ENCODE data around the gene LIPG. TPM values are rescaled to one million over a fixed set of nuclear protein-coding genes. Genes with fewer than 3 reads are reported as not detected.
A peak's percentile ranks its signal among the peaks of the same experiment; 100 is the strongest.

LIPG gene
- total RNA-seq, 2 donors from 2014 or later: 0.52 to 0.66 TPM

DNA sequence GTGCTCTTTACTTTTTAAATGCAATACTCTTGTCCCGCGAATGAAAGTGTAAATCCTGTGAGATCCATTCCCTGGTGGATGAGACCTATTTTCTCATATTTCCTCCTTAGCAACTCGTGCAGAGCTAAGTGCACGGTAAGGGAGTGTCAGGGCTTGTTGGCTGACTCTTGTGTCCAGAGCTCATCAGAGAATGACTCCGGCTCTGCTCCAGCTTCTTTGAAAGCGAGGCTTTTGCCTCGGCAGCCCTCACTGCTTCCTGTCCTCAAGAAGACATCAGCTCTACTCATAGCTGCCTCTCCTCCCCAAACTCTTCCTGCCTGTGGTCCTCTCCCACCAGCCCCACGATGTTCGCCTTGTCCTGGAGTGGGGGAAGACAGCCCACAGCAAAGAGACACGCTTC, 70.7 kb downstream of the LIPG start:
- H3K4me3 ChIP-seq: no peak overlapping the region
- intact Hi-C loops (cut with DNase I): no loop called here
- H3K36me3 ChIP-seq (replicated peaks in 1 of 2; ENCODE audit: insufficient read depth in 1 of 2, low read depth in 2 of 2): no peaks in the 10 kb centered on the region
- DNase-seq: no peak
- 74 to 86% methylated on average over 10 of the region's 10 CpGs for WGBS, 2 donors
- H3K9me3 ChIP-seq: no peaks in the 10 kb centered on the region
- no peak for TF ChIP-seq POLR2A (IDR thresholded peaks at IDR 0.05)
- TF ChIP-seq, protein P1, sequence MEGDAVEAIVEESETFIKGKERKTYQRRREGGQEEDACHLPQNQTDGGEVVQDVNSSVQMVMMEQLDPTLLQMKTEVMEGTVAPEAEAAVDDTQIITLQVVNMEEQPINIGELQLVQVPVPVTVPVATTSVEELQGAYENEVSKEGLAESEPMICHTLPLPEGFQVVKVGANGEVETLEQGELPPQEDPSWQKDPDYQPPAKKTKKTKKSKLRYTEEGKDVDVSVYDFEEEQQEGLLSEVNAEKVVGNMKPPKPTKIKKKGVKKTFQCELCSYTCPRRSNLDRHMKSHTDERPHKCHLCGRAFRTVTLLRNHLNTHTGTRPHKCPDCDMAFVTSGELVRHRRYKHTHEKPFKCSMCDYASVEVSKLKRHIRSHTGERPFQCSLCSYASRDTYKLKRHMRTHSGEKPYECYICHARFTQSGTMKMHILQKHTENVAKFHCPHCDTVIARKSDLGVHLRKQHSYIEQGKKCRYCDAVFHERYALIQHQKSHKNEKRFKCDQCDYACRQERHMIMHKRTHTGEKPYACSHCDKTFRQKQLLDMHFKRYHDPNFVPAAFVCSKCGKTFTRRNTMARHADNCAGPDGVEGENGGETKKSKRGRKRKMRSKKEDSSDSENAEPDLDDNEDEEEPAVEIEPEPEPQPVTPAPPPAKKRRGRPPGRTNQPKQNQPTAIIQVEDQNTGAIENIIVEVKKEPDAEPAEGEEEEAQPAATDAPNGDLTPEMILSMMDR (IDR thresholded peaks at IDR 0.05): no peak
- no peak overlapping the region for H3K27ac ChIP-seq
- H3K4me1 ChIP-seq: peaks cover 20% of the 10 kb centered on the region
- H3K27me3 ChIP-seq: no peaks in the 10 kb centered on the region
- ATAC-seq: no peak

DNA sequence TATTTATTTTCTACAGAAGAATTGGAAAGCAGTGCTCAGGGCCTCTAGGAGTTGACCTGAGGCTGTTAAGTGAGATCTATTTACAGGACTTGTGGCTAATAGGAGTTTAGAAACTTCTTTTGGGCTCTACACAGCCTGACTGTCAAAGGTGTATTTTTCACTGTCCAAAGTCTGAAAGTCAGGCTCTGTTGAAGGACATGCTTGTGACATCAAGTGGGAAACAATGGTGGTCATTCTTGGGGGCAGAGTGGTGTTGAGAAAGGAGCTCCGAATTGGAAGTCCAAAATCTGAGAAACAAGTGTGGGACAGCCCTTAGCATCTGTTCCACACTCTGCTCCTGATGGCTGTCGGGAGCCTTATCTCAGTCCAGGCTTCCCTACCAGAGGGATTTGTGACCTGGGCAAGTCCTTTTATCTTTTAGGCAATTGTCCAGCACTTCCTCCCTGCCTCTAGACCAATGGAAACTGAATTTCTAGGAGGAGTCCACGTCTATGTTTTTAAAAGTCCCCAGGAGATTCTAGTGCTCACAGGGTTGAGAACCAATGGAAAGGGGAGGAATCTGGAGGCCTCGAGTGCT, 76.4 kb downstream of the LIPG start:
- ATAC-seq (peak; percentile 36), DNase-seq (peak in 3 of 4 donors; percentile 22 to 34 (median 34))
- Histone ChIP-seq H3K36me3 (replicated peaks in 1 of 2; ENCODE audit: insufficient read depth in 1 of 2, low read depth in 2 of 2) (no peaks in the 10 kb centered on the region), H3K4me3 (no peak overlapping the region), H3K4me1 (peaks cover 44% of the 10 kb centered on the region), H3K9me3 (no peaks in the 10 kb centered on the region), H3K27ac (peak overlapping the region in 3 of 4 donors; percentile 57 to 79 (median 70)), H3K27me3 (no peaks in the 10 kb centered on the region)
- no peak for TF ChIP-seq POLR2A (IDR thresholded peaks at IDR 0.05)
- TF ChIP-seq, protein P1 (IDR thresholded peaks at IDR 0.05): no peak
- WGBS, 2 donors: 38 to 44% methylated on average over 4 of the region's 4 CpGs
- intact Hi-C loops (cut with DNase I): no loop called here

DNA sequence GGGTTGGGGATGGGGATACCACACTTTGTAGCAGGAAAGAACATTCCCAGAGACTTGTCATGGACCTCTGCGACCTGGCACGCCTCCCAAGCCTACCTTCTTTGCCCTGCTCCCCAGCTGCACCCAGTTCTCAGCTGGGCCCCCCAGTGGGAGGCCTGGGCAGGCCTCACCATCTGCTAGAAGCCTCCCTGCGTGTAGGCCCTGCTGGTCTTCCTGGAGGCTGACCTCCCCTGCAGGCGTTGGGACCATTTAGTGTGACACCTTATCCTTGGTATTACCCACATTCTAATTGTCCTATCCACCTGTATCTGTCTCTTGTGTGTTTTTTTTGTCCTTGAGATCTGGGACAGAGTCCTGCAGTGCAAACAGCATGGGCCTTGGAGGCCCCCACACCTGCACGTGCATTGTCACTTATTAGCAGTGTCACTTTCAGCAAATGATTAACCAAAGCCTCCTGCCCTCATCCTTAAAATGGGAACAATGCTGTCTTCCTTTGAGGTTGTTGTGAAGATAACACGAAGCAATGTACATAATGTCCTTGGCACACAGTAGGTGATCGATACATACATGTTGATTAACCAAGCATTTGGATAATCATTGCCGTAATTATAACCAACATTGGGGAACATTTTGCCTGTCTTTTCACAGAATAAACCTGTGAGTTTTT, 77.2 kb downstream of the LIPG start:
- 35 to 42% methylated on average over 8 of the region's 8 CpGs for WGBS, 2 donors
- TF ChIP-seq, protein P1 (IDR thresholded peaks at IDR 0.05): peak in 1 of 7 experiments; percentile 6
- TF ChIP-seq POLR2A (IDR thresholded peaks at IDR 0.05): no peak

DNA sequence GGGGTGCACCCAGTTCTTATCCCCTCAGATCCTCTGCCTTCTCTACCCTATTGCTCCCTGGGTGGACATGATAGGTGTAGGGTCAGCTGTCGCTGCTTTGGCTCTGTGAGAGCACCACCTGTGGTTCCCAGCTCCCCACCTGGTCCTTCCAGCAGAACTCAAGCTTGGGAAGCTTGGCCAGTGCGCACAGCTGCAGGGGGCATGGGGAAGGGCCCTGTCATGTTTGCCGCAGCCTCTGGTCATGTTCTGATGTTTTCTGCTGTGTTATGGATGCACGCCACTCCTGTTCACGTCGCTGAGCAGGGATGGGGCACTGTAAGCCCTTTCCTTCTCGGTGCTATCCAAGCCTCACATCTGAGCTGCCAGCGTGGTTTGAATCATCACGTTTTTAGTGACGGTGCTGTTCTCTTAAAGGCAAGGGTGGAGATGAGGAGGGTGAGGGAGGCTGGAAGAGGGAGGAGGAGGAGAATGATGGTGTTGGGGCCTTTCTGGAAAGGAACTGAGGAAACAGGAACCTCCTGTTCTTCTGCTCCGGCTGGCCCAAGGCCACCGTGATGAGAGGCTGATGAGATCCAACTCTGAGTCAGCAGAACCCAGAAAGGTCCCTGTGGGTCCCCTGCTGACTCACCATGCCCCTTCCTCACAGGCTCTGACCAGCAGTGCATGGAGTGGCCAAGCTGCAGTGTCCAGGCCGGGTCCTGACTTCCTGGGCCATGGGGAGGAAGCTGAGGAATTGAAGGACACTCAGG, 78.0 kb downstream of the LIPG start:
- ATAC-seq (peak; percentile 73), DNase-seq (peak; percentile 63 to 83 (median 79))
- intact Hi-C loops (cut with DNase I): no loop called here
- no peaks in the 10 kb centered on the region for H3K9me3 ChIP-seq
- 18 to 28% methylated on average over 12 to 13 of the region's 13 CpGs for WGBS, 2 donors
- no peaks in the 10 kb centered on the region for H3K27me3 ChIP-seq
- no peaks in the 10 kb centered on the region for H3K36me3 ChIP-seq (replicated peaks in 1 of 2; ENCODE audit: insufficient read depth in 1 of 2, low read depth in 2 of 2)
- H3K4me1 ChIP-seq: peaks cover 44% of the 10 kb centered on the region
- H3K4me3 ChIP-seq: no peak overlapping the region
- TF ChIP-seq, protein P1 (IDR thresholded peaks at IDR 0.05): no peak
- no peak for TF ChIP-seq POLR2A (IDR thresholded peaks at IDR 0.05)
- H3K27ac ChIP-seq: peak overlapping the region; percentile 23 to 79 (median 64)

More for the DNA sequence above, 77.2 kb downstream of the LIPG start:
- Histone ChIP-seq H3K4me1 (peaks cover 44% of the 10 kb centered on the region), H3K27me3 (no peaks in the 10 kb centered on the region), H3K36me3 (replicated peaks in 1 of 2; ENCODE audit: insufficient read depth in 1 of 2, low read depth in 2 of 2) (no peaks in the 10 kb centered on the region), H3K4me3 (no peak overlapping the region), H3K9me3 (no peaks in the 10 kb centered on the region), H3K27ac (peak overlapping the region; percentile 23 to 79 (median 64))
- intact Hi-C loops (cut with DNase I): no loop called here
- DNase-seq (peak; percentile 29 to 78 (median 58)), ATAC-seq (peak; percentile 80)
